GM12892 (cell line): ENCODE measurements around the gene RPS14.

Experiments
- POLR2A ChIP-seq: IDR thresholded peaks from 2 replicates; pipeline ENCODE4 v1.6.1; 2011; ENCODE audit warnings: low read depth, low read length, control low read depth
- POLR2AphosphoS5 ChIP-seq: IDR thresholded peaks from 2 replicates; pipeline ENCODE4 v1.6.1; 2011; ENCODE audit warnings: low read depth, low read length, control low read depth
- TAF1 ChIP-seq: IDR thresholded peaks from 2 replicates; pipeline ENCODE4 v1.6.1; 2011; ENCODE audit warnings: low read depth, mild to moderate bottlenecking, control low read depth, low read length, borderline replicate concordance

DNA sequence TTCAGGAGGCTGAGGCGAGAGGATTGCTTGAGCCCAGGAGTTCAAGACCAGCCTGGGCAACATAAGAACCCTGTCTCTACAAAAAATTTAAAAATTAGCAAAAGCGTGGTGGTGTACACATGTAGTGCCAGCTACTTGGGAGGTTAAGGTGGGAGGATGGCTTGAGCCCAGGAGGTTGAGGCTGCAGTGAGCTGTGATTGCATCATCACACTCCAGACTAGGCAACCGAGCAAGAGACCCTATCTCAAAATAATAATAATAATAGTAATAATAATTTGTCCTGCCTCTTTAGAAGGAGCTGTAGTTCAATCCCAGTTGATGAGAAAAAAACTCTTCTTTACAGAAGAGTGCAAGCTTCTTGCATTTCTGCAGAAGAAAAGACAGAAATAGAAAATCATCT is 26.8 kb downstream of the RPS14 start:
- TF ChIP-seq POLR2A (no peak), POLR2AphosphoS5 (no peak), TAF1 (no peak)
